GM21390 (cell line): ENCODE data around the gene DAZAP2.
A peak's percentile ranks its signal among the peaks of the same experiment; 100 is the strongest.
"Not testable (repeated sequence)": the region's sequence is repeated elsewhere in the genome, so short reads cannot be mapped to it uniquely, and the experiment has no call there.

Experiments
- ATAC-seq: cut with Tn5 transposase; IDR thresholded peaks from one replicate; pipeline ENCODE4 v1.9.1; 2021; ENCODE audit not compliant: unreplicated experiment

DAZAP2 gene

GRCh38 chr12:51217133-51217967 is 21.3 kb upstream of the DAZAP2 start:
- peak; percentile 25 for ATAC-seq

GRCh38 chr12:51217968-51218606 is 20.5 kb upstream of the DAZAP2 start, which contains the start of gene POU6F1:
Gene POU6F1, minus strand, starts transcription at chr12:51218062. Its CDS starts 11,226 bp downstream, at chr12:51206836.
- ATAC-seq, result peak; percentile 66

GRCh38 chr12:51218607-51219161 is 19.9 kb upstream of the DAZAP2 start:
- ATAC-seq, result no peak

GRCh38 chr12:51219322-51219721 is 19.3 kb upstream of the DAZAP2 start:
- no peak for ATAC-seq

GRCh38 chr12:51219857-51220256 is 18.8 kb upstream of the DAZAP2 start:
- ATAC-seq, result not testable (repeated sequence)

GRCh38 chr12:51222461-51222860 is 16.2 kb upstream of the DAZAP2 start:
- ATAC-seq, result no peak

- no peak for ATAC-seq
Measured at GRCh38 chr12:51224625-51225024, 14.0 kb upstream of the DAZAP2 start.

GRCh38 chr12:51225234-51225633 is 13.4 kb upstream of the DAZAP2 start:
- ATAC-seq, result no peak

GRCh38 chr12:51225771-51226170 is 12.9 kb upstream of the DAZAP2 start:
- no peak for ATAC-seq

GRCh38 chr12:51227112-51227511 is 11.5 kb upstream of the DAZAP2 start:
- ATAC-seq, result not testable (repeated sequence)

- ATAC-seq, result no peak
Measured at GRCh38 chr12:51227962-51228361, 10.7 kb upstream of the DAZAP2 start.

- no peak for ATAC-seq
Measured at GRCh38 chr12:51229116-51229809, 9.4 kb upstream of the DAZAP2 start.

GRCh38 chr12:51232642-51233041 is 6.0 kb upstream of the DAZAP2 start:
- no peak for ATAC-seq

- ATAC-seq, result no peak
Measured at GRCh38 chr12:51234530-51234929, 4.1 kb upstream of the DAZAP2 start.

- ATAC-seq, result peak; percentile 6
Measured at GRCh38 chr12:51238037-51238509, 553 bp upstream of the DAZAP2 start.

GRCh38 chr12:51240971-51241370 is 2.3 kb downstream of the DAZAP2 start:
- no peak for ATAC-seq

- no peak for ATAC-seq
Measured at GRCh38 chr12:51242120-51242519, 3.5 kb downstream of the DAZAP2 start.

- ATAC-seq, result no peak
Measured at GRCh38 chr12:51242876-51243275, 4.2 kb downstream of the DAZAP2 start.

- no peak for ATAC-seq
Measured at GRCh38 chr12:51244269-51244668, 5.6 kb downstream of the DAZAP2 start.

GRCh38 chr12:51245476-51246253 is 7.0 kb downstream of the DAZAP2 start:
- ATAC-seq, result no peak
